SK-N-SH (cell line): ENCODE results near the gene AAMDC. TPM values are rescaled to one million over a fixed set of nuclear protein-coding genes. Genes with fewer than 3 reads are reported as not detected.
A peak's percentile ranks its signal among the peaks of the same experiment; 100 is the strongest.

ENCODE experiments used
- CTCF ChIA-PET: fragments of 300-600, 350-600 bp; formaldehyde crosslinking; extraction: SDS; loops from one replicate; lab custom pipeline; 2021; lab: Yijun Ruan, JAX
- POLR2A ChIA-PET: fragments of 350-600 bp; sonication (Branson Sonifier 250); formaldehyde crosslinking; extraction: SDS; loops from one replicate; lab custom pipeline; 2020; ENCODE audit warnings: antibody characterized with exemption, inconsistent platforms; lab: Yijun Ruan, JAX
- DNase-seq: peaks from one replicate; pipeline ENCODE4 v3.0.0; 2012
- H2AFZ ChIP-seq: fragments of 200-600 bp; sonication (generic); 2 replicates; pipeline ENCODE4 v1.8.1; 2016; ENCODE audit warnings: antibody characterized with exemption, mild to moderate bottlenecking, low read depth
- H3F3A ChIP-seq: fragments of 200-600 bp; sonication (generic); replicated peaks from 2 replicates; pipeline ENCODE3; 2016; ENCODE audit warnings: antibody characterized with exemption, mild to moderate bottlenecking; ENCODE audit not compliant: insufficient read depth
- H3K27ac ChIP-seq, 2 experiments: fragments of 200-500 bp in 1 of 2; fragments of 200-600 bp in 1 of 2; sonication (Bioruptor generic) in 1 of 2; sonication (generic), shearing (Covaris generic) in 1 of 2; 2 replicates each; pipeline versions ENCODE4 v1.5.1 to v1.6.1; 2014 to 2016; ENCODE audit warnings: low read depth in 2 of 2, inconsistent platforms in 1 of 2, low read length in 1 of 2, mild to moderate bottlenecking in 1 of 2, mixed read lengths in 1 of 2
- H3K27me3 ChIP-seq: fragments of 200-600 bp; sonication (generic), shearing (Covaris generic); 2 replicates; pipeline ENCODE4 v1.6.1; 2016; ENCODE audit warnings: mixed run types; ENCODE audit not compliant: insufficient read depth
- H3K36me3 ChIP-seq, 2 experiments: fragments of 200-500 bp in 1 of 2; fragments of 200-600 bp in 1 of 2; sonication (Bioruptor generic) in 1 of 2; sonication (generic) in 1 of 2; replicated peaks in 1 of 2; 2 replicates each; pipeline versions ENCODE3 to v1.5.1; 2014 to 2016; ENCODE audit warnings: low read length in 1 of 2, mild to moderate bottlenecking in 1 of 2; ENCODE audit not compliant: insufficient read depth in 2 of 2, control insufficient read depth in 1 of 2
- H3K4me1 ChIP-seq, 2 experiments: fragments of 200-500 bp in 1 of 2; fragments of 200-600 bp in 1 of 2; sonication (Bioruptor generic) in 1 of 2; sonication (generic), shearing (Covaris generic) in 1 of 2; 2 replicates each; pipeline versions ENCODE4 v1.5.1 to v1.6.1; 2014 to 2016; ENCODE audit warnings: low read depth in 1 of 2, low read length in 1 of 2, mixed run types in 1 of 2; ENCODE audit not compliant: insufficient read depth in 2 of 2, control insufficient read depth in 1 of 2
- H3K4me2 ChIP-seq: fragments of 200-600 bp; sonication (generic), shearing (Covaris generic); 2 replicates; pipeline ENCODE4 v1.6.1; 2017; ENCODE audit warnings: mixed run types
- H3K4me3 ChIP-seq, 2 experiments: fragments of 200-500 bp in 1 of 2; fragments of 200-600 bp in 1 of 2; sonication (Bioruptor generic) in 1 of 2; sonication (generic), shearing (Covaris generic) in 1 of 2; 2 replicates each; pipeline versions ENCODE4 v1.5.1 to v1.8.1; 2014 to 2016; ENCODE audit warnings: low read depth in 2 of 2, inconsistent platforms in 1 of 2, low read length in 1 of 2, mild to moderate bottlenecking in 1 of 2, mixed read lengths in 1 of 2, moderate library complexity in 1 of 2
- H3K79me2 ChIP-seq: fragments of 200-600 bp; sonication (generic); 2 replicates; pipeline ENCODE4 v1.8.1; 2017; ENCODE audit warnings: mild to moderate bottlenecking; ENCODE audit not compliant: insufficient read depth
- H3K9ac ChIP-seq: fragments of 200-600 bp; sonication (generic); 2 replicates; pipeline ENCODE4 v1.6.1; 2017; ENCODE audit warnings: mixed run types
- H3K9me2 ChIP-seq: fragments of 200-600 bp; sonication (generic); 2 replicates; pipeline ENCODE4 v1.6.1; 2017; ENCODE audit warnings: mixed run types
- H3K9me3 ChIP-seq: fragments of 200-600 bp; sonication (generic); 2 replicates; pipeline ENCODE4 v1.6.1; 2017; ENCODE audit warnings: mixed run types, mild to moderate bottlenecking, moderate library complexity
- H4K20me1 ChIP-seq: fragments of 200-600 bp; sonication (generic); 2 replicates; pipeline ENCODE4 v1.6.1; 2017; ENCODE audit warnings: mild to moderate bottlenecking, mixed run types; ENCODE audit not compliant: insufficient read depth
- CTCF ChIP-seq: fragments of 200-600 bp; sonication (generic); IDR thresholded peaks from 2 replicates; pipeline ENCODE4 v1.6.1; 2017; ENCODE audit warnings: antibody characterized with exemption, mild to moderate bottlenecking, moderate library complexity
- ELF1 ChIP-seq: IDR thresholded peaks from 2 replicates; pipeline ENCODE4 v1.4.0; 2012
- EP300 ChIP-seq, 2 experiments: IDR thresholded peaks; 2 replicates each; pipeline versions ENCODE4 v1.4.0 to v1.6.1; 2012; ENCODE audit warnings: borderline replicate concordance in 1 of 2, low read depth in 1 of 2, low read length in 1 of 2
- EZH2phosphoT487 ChIP-seq: fragments of 200-600 bp; sonication (generic); IDR thresholded peaks from 2 replicates; pipeline ENCODE4 v1.6.1; 2017; ENCODE audit warnings: low read depth, mixed run types, mild to moderate bottlenecking, antibody characterized with exemption, moderate library complexity, borderline replicate concordance
- FOSL2 ChIP-seq: IDR thresholded peaks from 2 replicates; pipeline ENCODE4 v1.4.0; 2012; ENCODE audit warnings: low read depth, mild to moderate bottlenecking, moderate library complexity, borderline replicate concordance
- FOXJ3 ChIP-seq: sonication (generic); formaldehyde crosslinking; IDR thresholded peaks from 2 replicates; pipeline ENCODE4 v1.5.1; 2020; ENCODE audit warnings: mild to moderate bottlenecking, missing genetic modification reagents
- FOXM1 ChIP-seq: IDR thresholded peaks from 2 replicates; pipeline ENCODE4 v1.4.0; 2012; ENCODE audit warnings: low read depth, mild to moderate bottlenecking
- GATA2 ChIP-seq: sonication (generic); formaldehyde crosslinking; IDR thresholded peaks from 2 replicates; pipeline ENCODE4 v1.5.0; 2020; ENCODE audit warnings: mild to moderate bottlenecking, missing genetic modification reagents
- MXI1 ChIP-seq: IDR thresholded peaks from 2 replicates; pipeline ENCODE4 v1.6.1; 2012; ENCODE audit warnings: mild to moderate bottlenecking, low read depth, low read length, improper control_type of control experiment
- NFIC ChIP-seq: IDR thresholded peaks from 2 replicates; pipeline ENCODE4 v1.4.0; 2012; ENCODE audit warnings: borderline replicate concordance
- NRF1 ChIP-seq: IDR thresholded peaks from 2 replicates; pipeline ENCODE4 v1.6.1; 2012; ENCODE audit warnings: low read depth, mild to moderate bottlenecking, low read length
- POLR2AphosphoS5 ChIP-seq: IDR thresholded peaks from 2 replicates; pipeline ENCODE4 v1.6.1; 2012; ENCODE audit warnings: low read depth, low read length
- RAD21 ChIP-seq: IDR thresholded peaks from 2 replicates; pipeline ENCODE4 v1.6.1; 2012; ENCODE audit warnings: mild to moderate bottlenecking, low read length
- REST ChIP-seq: IDR thresholded peaks from 2 replicates; pipeline ENCODE4 v1.6.1; 2012; ENCODE audit warnings: mild to moderate bottlenecking, low read depth, low read length, moderate library complexity
- RXRA ChIP-seq: IDR thresholded peaks from 2 replicates; pipeline ENCODE4 v1.4.0; 2012; ENCODE audit warnings: low read depth, mild to moderate bottlenecking, borderline replicate concordance
- SMC3 ChIP-seq: IDR thresholded peaks from 2 replicates; pipeline ENCODE4 v1.6.1; 2012; ENCODE audit warnings: low read depth, low read length, improper control_type of control experiment
- TAF1 ChIP-seq: IDR thresholded peaks from 2 replicates; pipeline ENCODE4 v1.6.1; 2012; ENCODE audit warnings: low read depth, mild to moderate bottlenecking, low read length, moderate library complexity, borderline replicate concordance
- TCF12 ChIP-seq: IDR thresholded peaks from 2 replicates; pipeline ENCODE4 v1.4.0; 2012
- USF1 ChIP-seq: IDR thresholded peaks from 2 replicates; pipeline ENCODE4 v1.4.0; 2012; ENCODE audit warnings: low read depth, borderline replicate concordance
- YY1 ChIP-seq: IDR thresholded peaks from 2 replicates; pipeline ENCODE4 v1.4.0; 2012; ENCODE audit warnings: low read depth, mild to moderate bottlenecking
- WGBS: methylation state at CpG from one replicate; pipeline ENCODE4 v1.1.6; 2017; ENCODE audit warnings: low lambda C conversion rate; 5-methylcytosine and 5-hydroxymethylcytosine counted together
- polyA plus RNA-seq, 3 experiments: library from polyadenylated mRNA; depleted of rRNA; stranded (reverse); fragments of >200 nt; gene quantifications; 2 replicates each; pipeline ENCODE4 v1.2.3, GENCODE V29; 2012

The AAMDC gene
- polyA plus RNA-seq, 1 of the 3 experiments (the other 2 are of a cell fraction) = 66.6 TPM

GRCh38 chr11:77833302-77833701 is 12.4 kb downstream of the AAMDC start:
- H3K36me3 ChIP-seq = peaks cover 0 to 23% of the 10 kb centered on the region in 2 experiments
- TF ChIP-seq EP300 (IDR thresholded peaks at IDR 0.05; ENCODE audit: borderline replicate concordance in 1 of 2, low read depth in 1 of 2, low read length in 1 of 2) = no peak
- no peak for TF ChIP-seq YY1
- no peak for TF ChIP-seq NFIC
- no peak for TF ChIP-seq SMC3
- no peak for TF ChIP-seq RXRA
- no peak for TF ChIP-seq FOXJ3 (CRISPR knock-in tag)
- no peak for TF ChIP-seq TAF1
- TF ChIP-seq MXI1 = no peak
- TF ChIP-seq FOXM1 = no peak
- TF ChIP-seq ELF1 = no peak
- TF ChIP-seq, all 33 proteins: peak for 0
- 90% methylated on average over 4 of the region's 4 CpGs for WGBS
- H3F3A ChIP-seq = no peaks in the 10 kb centered on the region
- no peak overlapping the region for H3K4me2 ChIP-seq
- no peaks in the 10 kb centered on the region for H3K9me2 ChIP-seq
- no peaks in the 10 kb centered on the region for H3K9me3 ChIP-seq
- ChIA-PET CTCF (no interaction called here), POLR2A (no interaction called here)
- H3K4me3 ChIP-seq = no peak overlapping the region
- H3K4me1 ChIP-seq = no peaks in the 10 kb centered on the region
- no peaks in the 10 kb centered on the region for H3K27me3 ChIP-seq
- DNase-seq = no peak
- no peaks in the 10 kb centered on the region for H4K20me1 ChIP-seq
- H3K9ac ChIP-seq = no peak overlapping the region
- no peaks in the 10 kb centered on the region; the same call in 1 of the 2 replicates for H3K79me2 ChIP-seq
- H3K27ac ChIP-seq = no peak overlapping the region
- H2AFZ ChIP-seq = no peak overlapping the region

- 0 out of 2 replicates have a peak, but pooled peaks cover 4% of the 10 kb centered on the region for H3K9me3 ChIP-seq
- no peaks in the 10 kb centered on the region for H3F3A ChIP-seq
- H3K27me3 ChIP-seq = no peaks in the 10 kb centered on the region
- no peaks in the 10 kb centered on the region for H3K9me2 ChIP-seq
- no peaks in the 10 kb centered on the region for H3K4me1 ChIP-seq
- H3K9ac ChIP-seq = no peak overlapping the region
- WGBS = 50% methylated on average over 1 of the region's 1 CpG
- CTCF ChIA-PET = no interaction called here
- DNase-seq = no peak
- no peak overlapping the region for H3K4me3 ChIP-seq
- TF ChIP-seq FOSL2 = no peak
- no peak for TF ChIP-seq MXI1
- no peak for TF ChIP-seq REST
- TF ChIP-seq NFIC = no peak
- TF ChIP-seq FOXM1 = no peak
- no peak for TF ChIP-seq RXRA
- TF ChIP-seq USF1 = no peak
- no peak for TF ChIP-seq POLR2AphosphoS5
- no peak for TF ChIP-seq EP300 (IDR thresholded peaks at IDR 0.05; ENCODE audit: borderline replicate concordance in 1 of 2, low read depth in 1 of 2, low read length in 1 of 2)
- TF ChIP-seq FOXJ3 (CRISPR knock-in tag) = no peak
- TF ChIP-seq TCF12 = no peak
- TF ChIP-seq SMC3 = no peak
- TF ChIP-seq RAD21 = no peak
- no peak for TF ChIP-seq GATA2 (CRISPR knock-in tag)
- no peak for TF ChIP-seq NRF1
- TF ChIP-seq EZH2phosphoT487 = no peak
- no peak for TF ChIP-seq CTCF
- H3K36me3 ChIP-seq = peaks cover 14 to 55% of the 10 kb centered on the region in 2 experiments
- no peaks in the 10 kb centered on the region for H3K79me2 ChIP-seq
- no peaks in the 10 kb centered on the region for H4K20me1 ChIP-seq
- no peak overlapping the region for H2AFZ ChIP-seq
- H3K4me2 ChIP-seq = no peak overlapping the region
- POLR2A ChIA-PET = no interaction called here
- peak overlapping the region in 1 of 2 experiments; percentile 29; a peak in 2 of 4 replicates for H3K27ac ChIP-seq
Observed at GRCh38 chr11:77842441-77843121, 21.6 kb downstream of the AAMDC start.
